Uterus (tissue), 2 donors: ENCODE data around the gene SCFD2.

ENCODE experiments used
- CTCF ChIP-seq, 4 experiments: fragments of 200-600 bp in 2 of 4; fragments of 450-650 bp in 2 of 4; sonication (generic) in 2 of 4; IDR thresholded peaks; one replicate each; pipeline ENCODE4 v1.5.1; 2016 to 2019; ENCODE audit warnings: antibody characterized with exemption in 4 of 4, mild to moderate bottlenecking in 2 of 4, moderate library complexity in 1 of 4
- POLR2A ChIP-seq, 2 donors: fragments of 450-650 bp; IDR thresholded peaks; one replicate each; pipeline ENCODE4 v1.6.1; 2016; ENCODE audit warnings: antibody characterized with exemption in 2 of 2, mild to moderate bottlenecking in 1 of 2, moderate library complexity in 1 of 2

- no peak for TF ChIP-seq CTCF (IDR thresholded peaks at IDR 0.05)
- TF ChIP-seq POLR2A (IDR thresholded peaks at IDR 0.05): no peak
These were observed 486.4 kb downstream of the SCFD2 start for GRCh38 chr4:52879471-52879870.
